Measurements from ENCODE around the gene OR5D16.
"Not testable (repeated sequence)": the region's sequence is repeated elsewhere in the genome, so short reads cannot be mapped to it uniquely, and the experiment has no call there.

The OR5D16 gene

GRCh38 chr11:55838452-55838851, at the start of gene OR5D16:
Gene OR5D16, plus strand, starts transcription at chr11:55838752. Its CDS starts 0 bp downstream, at chr11:55838752.
- DNase-seq = no peak

- no peak for DNase-seq
Observed at GRCh38 chr11:55791606-55792005, 46.9 kb upstream of the OR5D16 start.

- no peak for DNase-seq
Observed at GRCh38 chr11:55793321-55793720, 45.2 kb upstream of the OR5D16 start.

DNA sequence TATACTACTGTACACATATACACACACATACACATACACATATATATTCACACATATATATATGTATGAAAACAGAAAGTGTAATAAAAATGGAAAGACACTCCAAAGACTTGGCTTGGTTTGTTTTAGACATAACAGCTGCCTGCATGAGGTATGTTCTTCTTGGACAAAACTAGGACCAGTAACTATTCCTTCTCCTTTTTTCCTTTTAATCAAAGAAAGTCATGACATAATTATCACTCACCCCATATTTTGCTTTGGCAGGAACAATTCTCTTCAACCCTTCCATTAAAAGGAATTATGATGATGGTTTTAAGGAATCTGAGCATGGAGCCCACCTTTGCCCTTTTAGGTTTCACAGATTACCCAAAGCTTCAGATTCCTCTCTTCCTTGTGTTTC, 43.3 kb upstream of the OR5D16 start, which contains the start of gene OR5D14:
Gene OR5D14, plus strand, starts transcription at position 301 of the 400 bp plus-strand sequence. Its CDS starts 0 bp downstream, at position 301.
- DNase-seq = no peak

DNA sequence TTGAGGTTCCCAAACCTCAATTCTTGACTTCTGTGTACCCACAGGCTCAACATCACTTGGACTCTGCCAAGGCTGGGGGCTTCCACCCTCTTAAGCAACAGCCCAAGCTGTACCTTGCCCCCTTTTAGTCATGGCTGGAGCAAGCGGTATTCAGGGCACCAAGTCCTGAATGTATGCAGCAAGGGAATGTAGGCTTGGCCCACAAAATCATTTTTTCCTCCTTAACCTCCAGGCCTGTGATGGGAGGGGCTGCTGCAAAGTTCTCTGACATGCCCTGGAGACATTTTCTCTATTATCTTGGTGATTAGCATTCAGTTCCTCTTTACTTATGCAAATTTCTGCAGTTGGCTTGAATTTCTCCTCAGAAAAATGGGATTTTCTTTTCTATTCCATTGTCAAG, 32.3 kb upstream of the OR5D16 start:
- DNase-seq = no peak

- DNase-seq = no peak
Observed at GRCh38 chr11:55811067-55811466, 27.5 kb upstream of the OR5D16 start, which contains the start of gene OR5L1. Gene OR5L1, plus strand, starts transcription at chr11:55811367. Its CDS starts 100 bp downstream, at chr11:55811467.

- no peak for DNase-seq
Observed at GRCh38 chr11:55819330-55819729, 19.2 kb upstream of the OR5D16 start, which contains the start of gene OR5D18. Gene OR5D18, plus strand, starts transcription at chr11:55819630. Its CDS starts 0 bp downstream, at chr11:55819630.

- no peak for DNase-seq
Observed at GRCh38 chr11:55826919-55827318, 11.6 kb upstream of the OR5D16 start, which contains the start of gene OR5L2. Gene OR5L2, plus strand, starts transcription at chr11:55827219. Its CDS starts 0 bp downstream, at chr11:55827219.

- no peak for DNase-seq
Observed at GRCh38 chr11:55847453-55847852, 8.9 kb downstream of the OR5D16 start.

DNA sequence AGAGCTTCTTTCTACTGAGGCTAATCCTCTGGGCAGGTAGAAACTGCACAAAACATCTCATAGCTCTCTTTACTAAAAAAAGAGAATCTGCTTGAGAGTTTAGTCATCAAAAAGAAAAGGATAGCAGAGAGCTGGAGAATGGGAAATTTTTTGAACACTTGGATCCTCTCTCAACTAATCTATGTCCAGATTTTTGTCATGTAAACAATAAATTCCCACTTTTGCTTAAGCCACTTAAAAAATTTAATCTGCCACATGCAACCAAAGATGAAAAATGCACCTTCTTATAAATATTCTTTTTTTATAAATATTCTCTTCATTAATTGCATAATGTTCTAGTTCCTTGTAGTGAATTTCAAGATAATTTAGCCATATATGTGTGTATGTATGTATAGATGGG, 10.5 kb downstream of the OR5D16 start:
- no peak for DNase-seq

- DNase-seq = no peak
Observed at GRCh38 chr11:55852141-55852540, 13.6 kb downstream of the OR5D16 start.

DNA sequence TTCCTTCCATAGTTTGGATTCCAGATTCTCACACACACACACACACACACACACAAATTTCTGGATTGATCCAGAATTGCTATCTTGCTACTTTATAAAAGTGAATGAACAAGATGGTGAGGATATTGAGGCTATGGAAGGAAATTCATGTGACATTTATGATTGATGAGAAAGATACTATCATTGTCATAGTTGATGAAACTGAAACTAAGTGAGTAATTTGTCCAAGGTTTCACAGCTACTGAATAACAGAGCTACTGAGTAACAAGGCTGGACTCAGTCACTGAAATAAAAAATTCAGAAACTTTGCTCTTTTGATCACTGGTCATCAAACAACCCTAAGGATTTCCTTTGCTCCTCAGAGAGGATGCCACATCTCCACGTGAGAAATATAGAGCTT, 16.2 kb downstream of the OR5D16 start:
- no peak for DNase-seq

- not testable (repeated sequence) for DNase-seq
Observed at GRCh38 chr11:55867354-55867753, 28.8 kb downstream of the OR5D16 start.

- not testable (repeated sequence) for DNase-seq
Observed at GRCh38 chr11:55872731-55873130, 34.2 kb downstream of the OR5D16 start.

- DNase-seq = not testable (repeated sequence)
Observed at GRCh38 chr11:55873146-55873545, 34.6 kb downstream of the OR5D16 start.

- not testable (repeated sequence) for DNase-seq
Observed at GRCh38 chr11:55882997-55883396, 44.4 kb downstream of the OR5D16 start, which contains the start of gene TRIM51. Gene TRIM51, plus strand, starts transcription at chr11:55883297. Its CDS starts 2,132 bp downstream, at chr11:55885429.

- DNase-seq = not testable (repeated sequence)
Observed at GRCh38 chr11:55884995-55885394, 46.4 kb downstream of the OR5D16 start.

DNA sequence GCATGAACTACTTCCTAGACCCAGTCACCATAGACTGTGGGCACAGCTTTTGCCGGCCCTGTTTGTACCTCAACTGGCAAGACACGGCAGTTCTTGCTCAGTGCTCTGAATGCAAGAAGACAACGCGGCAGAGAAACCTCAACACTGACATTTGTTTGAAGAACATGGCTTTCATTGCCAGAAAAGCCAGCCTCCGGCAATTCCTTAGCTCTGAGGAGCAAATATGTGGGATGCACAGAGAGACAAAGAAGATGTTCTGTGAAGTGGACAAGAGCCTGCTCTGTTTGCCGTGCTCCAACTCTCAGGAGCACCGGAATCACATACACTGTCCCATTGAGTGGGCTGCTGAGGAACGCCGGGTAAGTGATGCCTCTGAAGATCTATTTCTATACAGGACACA, 46.9 kb downstream of the OR5D16 start:
- not testable (repeated sequence) for DNase-seq

Measured in CD4-positive, alpha-beta T cell treated with Interleukin-10 for 1 hour (primary cell).